Measurements from ENCODE around the gene VSX2. TPM values are rescaled to one million over a fixed set of nuclear protein-coding genes. Genes with fewer than 3 reads are reported as not detected.

The VSX2 gene
- total and polyA plus RNA-seq, 2 donors (not counting 1 experiment from before 2014, with no cell fraction given) = not detected

DNA sequence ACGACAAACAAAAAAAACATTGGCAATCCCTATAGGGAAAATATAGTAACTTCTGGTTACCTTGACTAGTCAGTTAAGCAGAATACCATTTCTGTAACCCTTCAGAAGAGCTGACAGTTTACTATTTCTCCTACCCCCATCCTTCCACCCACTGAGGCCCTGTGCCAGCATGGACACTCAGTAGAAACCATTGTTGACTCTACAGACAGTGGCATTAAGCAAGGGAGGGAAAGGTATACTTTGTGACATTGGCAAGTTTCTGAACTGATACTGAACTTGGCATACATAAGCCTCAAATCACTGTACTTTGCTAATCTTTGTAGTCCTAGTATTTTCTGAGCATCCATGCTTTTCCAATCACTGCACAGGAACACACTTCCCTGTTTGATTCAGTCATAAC, 33.4 kb upstream of the VSX2 start:
- no peak for TF ChIP-seq EZH2 (IDR thresholded peaks at IDR 0.05; ENCODE audit: low read length, missing control alignments)
- no peak for TF ChIP-seq CTCF (conservative IDR thresholded peaks at IDR 0.05 in 1 of 2, IDR thresholded peaks at IDR 0.05 in 1 of 2; ENCODE audit: low read depth in 1 of 2, low read length in 2 of 2)
- no peaks in the 10 kb centered on the region for H3K4me1 ChIP-seq (ENCODE audit: control insufficient read depth, extremely low read depth, insufficient read depth, low read length)
- H3K27ac ChIP-seq (ENCODE audit: insufficient read depth, low read length) = no peak overlapping the region
- H3K4me3 ChIP-seq (replicated peaks in 1 of 4; ENCODE audit: control extremely low read depth in 1 of 4, insufficient read depth in 1 of 4, low read depth in 3 of 4, low read length in 4 of 4) = no peak overlapping the region
- no peak for DNase-seq (ENCODE audit: low read depth in 2 of 2)
- no peak overlapping the region for H2AFZ ChIP-seq (ENCODE audit: low read length)
- H3K79me2 ChIP-seq (ENCODE audit: control insufficient read depth, insufficient read depth, low read length) = no peaks in the 10 kb centered on the region
- H3K9ac ChIP-seq (ENCODE audit: insufficient read depth, low read length) = no peak overlapping the region
- H3K9me3 ChIP-seq (ENCODE audit: control insufficient read depth, insufficient read depth, low read depth, low read length) = no peaks in the 10 kb centered on the region
- H3K4me2 ChIP-seq (ENCODE audit: extremely low read depth, insufficient read depth, low read length) = no peak overlapping the region
- no peaks in the 10 kb centered on the region for H3K36me3 ChIP-seq (ENCODE audit: control insufficient read depth, insufficient read depth, low read length)
- peaks cover 3% of the 10 kb centered on the region for H3K27me3 ChIP-seq (ENCODE audit: control insufficient read depth, insufficient read depth, low read length)
- H4K20me1 ChIP-seq (ENCODE audit: control insufficient read depth, extremely low read depth, insufficient read depth, low read length) = no peaks in the 10 kb centered on the region

GRCh38 chr14:74207943-74208342, 31.3 kb upstream of the VSX2 start:
- Histone ChIP-seq H3K27ac (ENCODE audit: insufficient read depth, low read length) (no peak overlapping the region), H3K36me3 (ENCODE audit: control insufficient read depth, insufficient read depth, low read length) (no peaks in the 10 kb centered on the region), H3K79me2 (ENCODE audit: control insufficient read depth, insufficient read depth, low read length) (no peaks in the 10 kb centered on the region), H2AFZ (ENCODE audit: low read length) (no peak overlapping the region), H3K27me3 (ENCODE audit: control insufficient read depth, insufficient read depth, low read length) (peaks cover 7% of the 10 kb centered on the region), H4K20me1 (ENCODE audit: control insufficient read depth, extremely low read depth, insufficient read depth, low read length) (no peaks in the 10 kb centered on the region), H3K9me3 (ENCODE audit: control insufficient read depth, insufficient read depth, low read depth, low read length) (no peaks in the 10 kb centered on the region), H3K4me2 (ENCODE audit: extremely low read depth, insufficient read depth, low read length) (no peak overlapping the region), H3K4me1 (ENCODE audit: control insufficient read depth, extremely low read depth, insufficient read depth, low read length) (no peaks in the 10 kb centered on the region), H3K4me3 (replicated peaks in 1 of 4; ENCODE audit: control extremely low read depth in 1 of 4, insufficient read depth in 1 of 4, low read depth in 3 of 4, low read length in 4 of 4) (no peak overlapping the region), H3K9ac (ENCODE audit: insufficient read depth, low read length) (no peak overlapping the region)
- peak in 1 of 2 donors; percentile 2 for DNase-seq (ENCODE audit: low read depth in 2 of 2)
- TF ChIP-seq EZH2 (IDR thresholded peaks at IDR 0.05; ENCODE audit: low read length, missing control alignments) (no peak), CTCF (conservative IDR thresholded peaks at IDR 0.05 in 1 of 2, IDR thresholded peaks at IDR 0.05 in 1 of 2; ENCODE audit: low read depth in 1 of 2, low read length in 2 of 2) (peak in 1 of 2 donors; percentile 12)

GRCh38 chr14:74208642-74209041, 30.6 kb upstream of the VSX2 start:
- no peak overlapping the region for H3K27ac ChIP-seq (ENCODE audit: insufficient read depth, low read length)
- no peaks in the 10 kb centered on the region for H3K4me1 ChIP-seq (ENCODE audit: control insufficient read depth, extremely low read depth, insufficient read depth, low read length)
- H3K36me3 ChIP-seq (ENCODE audit: control insufficient read depth, insufficient read depth, low read length) = no peaks in the 10 kb centered on the region
- no peak for DNase-seq (ENCODE audit: low read depth in 2 of 2)
- no peak for TF ChIP-seq CTCF (conservative IDR thresholded peaks at IDR 0.05 in 1 of 2, IDR thresholded peaks at IDR 0.05 in 1 of 2; ENCODE audit: low read depth in 1 of 2, low read length in 2 of 2)
- TF ChIP-seq EZH2 (IDR thresholded peaks at IDR 0.05; ENCODE audit: low read length, missing control alignments) = no peak
- no peak overlapping the region for H2AFZ ChIP-seq (ENCODE audit: low read length)
- H4K20me1 ChIP-seq (ENCODE audit: control insufficient read depth, extremely low read depth, insufficient read depth, low read length) = no peaks in the 10 kb centered on the region
- H3K9me3 ChIP-seq (ENCODE audit: control insufficient read depth, insufficient read depth, low read depth, low read length) = no peaks in the 10 kb centered on the region
- H3K4me3 ChIP-seq (replicated peaks in 1 of 4; ENCODE audit: control extremely low read depth in 1 of 4, insufficient read depth in 1 of 4, low read depth in 3 of 4, low read length in 4 of 4) = no peak overlapping the region
- peaks cover 7% of the 10 kb centered on the region for H3K27me3 ChIP-seq (ENCODE audit: control insufficient read depth, insufficient read depth, low read length)
- H3K9ac ChIP-seq (ENCODE audit: insufficient read depth, low read length) = no peak overlapping the region
- H3K4me2 ChIP-seq (ENCODE audit: extremely low read depth, insufficient read depth, low read length) = no peak overlapping the region
- no peaks in the 10 kb centered on the region for H3K79me2 ChIP-seq (ENCODE audit: control insufficient read depth, insufficient read depth, low read length)
